Endothelial cell of umbilical vein (primary cell): ENCODE results near the gene ERFL.

ENCODE experiments used
- EZH2 ChIP-seq: IDR thresholded peaks from 2 replicates; pipeline ENCODE4 v1.6.1; 2012; ENCODE audit warnings: borderline replicate concordance, low read depth, mild to moderate bottlenecking, moderate library complexity, low read length, inconsistent platforms; ENCODE audit not compliant: severe bottlenecking
- FOS ChIP-seq: IDR thresholded peaks from 2 replicates; pipeline ENCODE4 v1.6.1; 2011; ENCODE audit warnings: mild to moderate bottlenecking, low read length, moderate library complexity, borderline replicate concordance; ENCODE audit not compliant: insufficient read depth
- JUN ChIP-seq: IDR thresholded peaks from 2 replicates; pipeline ENCODE4 v1.6.1; 2011; ENCODE audit warnings: borderline replicate concordance, low read depth; ENCODE audit not compliant: insufficient read length, insufficient read depth
- MYC ChIP-seq: IDR thresholded peaks from one replicate; pipeline ENCODE4 v1.6.1; 2011; ENCODE audit warnings: mild to moderate bottlenecking, low read depth, low read length
- POLR2A ChIP-seq: IDR thresholded peaks from 2 replicates; pipeline ENCODE4 v1.6.1; 2012; ENCODE audit warnings: low read depth, mild to moderate bottlenecking, control low read depth, low read length
- POLR2AphosphoS5 ChIP-seq: IDR thresholded peaks from 2 replicates; pipeline ENCODE4 v1.6.1; 2012; ENCODE audit warnings: low read depth, mild to moderate bottlenecking, control low read depth, low read length, moderate library complexity; ENCODE audit not compliant: insufficient read depth
- TF ChIP-seq, protein P1 (sequence below), 2 donors: IDR thresholded peaks; 1 replicate in 1 of 2; 2 replicates in 1 of 2; pipeline ENCODE4 v1.5.1; 2011; ENCODE audit warnings: low read length in 2 of 2, mild to moderate bottlenecking in 2 of 2, moderate library complexity in 2 of 2, control low read depth in 1 of 2, inconsistent platforms in 1 of 2, low read depth in 1 of 2; ENCODE audit not compliant: insufficient read depth in 1 of 2; ENCODE audit errors: extremely low read depth in 1 of 2
- TF ChIP-seq, protein P2 (sequence below): IDR thresholded peaks from 2 replicates; pipeline ENCODE4 v1.6.1; 2011; ENCODE audit not compliant: insufficient read depth, insufficient read length

- TF ChIP-seq POLR2A (no peak), POLR2AphosphoS5 (no peak), EZH2 (no peak), FOS (no peak), JUN (no peak), MYC (no peak)
- TF ChIP-seq, protein P1, sequence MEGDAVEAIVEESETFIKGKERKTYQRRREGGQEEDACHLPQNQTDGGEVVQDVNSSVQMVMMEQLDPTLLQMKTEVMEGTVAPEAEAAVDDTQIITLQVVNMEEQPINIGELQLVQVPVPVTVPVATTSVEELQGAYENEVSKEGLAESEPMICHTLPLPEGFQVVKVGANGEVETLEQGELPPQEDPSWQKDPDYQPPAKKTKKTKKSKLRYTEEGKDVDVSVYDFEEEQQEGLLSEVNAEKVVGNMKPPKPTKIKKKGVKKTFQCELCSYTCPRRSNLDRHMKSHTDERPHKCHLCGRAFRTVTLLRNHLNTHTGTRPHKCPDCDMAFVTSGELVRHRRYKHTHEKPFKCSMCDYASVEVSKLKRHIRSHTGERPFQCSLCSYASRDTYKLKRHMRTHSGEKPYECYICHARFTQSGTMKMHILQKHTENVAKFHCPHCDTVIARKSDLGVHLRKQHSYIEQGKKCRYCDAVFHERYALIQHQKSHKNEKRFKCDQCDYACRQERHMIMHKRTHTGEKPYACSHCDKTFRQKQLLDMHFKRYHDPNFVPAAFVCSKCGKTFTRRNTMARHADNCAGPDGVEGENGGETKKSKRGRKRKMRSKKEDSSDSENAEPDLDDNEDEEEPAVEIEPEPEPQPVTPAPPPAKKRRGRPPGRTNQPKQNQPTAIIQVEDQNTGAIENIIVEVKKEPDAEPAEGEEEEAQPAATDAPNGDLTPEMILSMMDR (IDR thresholded peaks at IDR 0.05; ENCODE audit: extremely low read depth in 1 of 2, insufficient read depth in 1 of 2, low read depth in 1 of 2, low read length in 2 of 2), result no peak
- TF ChIP-seq, protein P2, sequence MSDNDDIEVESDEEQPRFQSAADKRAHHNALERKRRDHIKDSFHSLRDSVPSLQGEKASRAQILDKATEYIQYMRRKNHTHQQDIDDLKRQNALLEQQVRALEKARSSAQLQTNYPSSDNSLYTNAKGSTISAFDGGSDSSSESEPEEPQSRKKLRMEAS, result no peak
Observed at GRCh38 chr19:41905273-41906002, 22.8 kb downstream of the ERFL start.
